GOT3 (cell line): ENCODE results near the gene CELF6.

Experiments used
- DNase-seq: peaks from one replicate; lab custom pipeline; 2025; ENCODE audit warnings: mixed read lengths; lab: John Stamatoyannopoulos, UW

CELF6 gene

DNA sequence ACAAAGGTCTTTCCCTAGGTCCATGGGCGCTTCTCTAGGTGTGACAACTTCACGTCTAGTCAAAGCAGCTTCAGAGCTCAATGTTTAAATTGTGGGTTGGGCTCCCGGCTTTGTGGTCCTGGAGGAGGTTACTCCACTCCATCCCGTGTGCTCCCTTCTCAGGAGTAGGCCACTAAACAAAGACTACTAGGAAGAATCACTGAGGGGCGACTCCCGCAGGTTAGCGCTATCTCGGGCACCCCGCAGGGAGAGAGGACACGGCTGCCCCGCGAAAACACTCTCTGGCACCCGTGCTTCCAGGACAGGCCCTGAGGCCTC is 48.1 kb downstream of the CELF6 start:
- no peak for DNase-seq

DNA sequence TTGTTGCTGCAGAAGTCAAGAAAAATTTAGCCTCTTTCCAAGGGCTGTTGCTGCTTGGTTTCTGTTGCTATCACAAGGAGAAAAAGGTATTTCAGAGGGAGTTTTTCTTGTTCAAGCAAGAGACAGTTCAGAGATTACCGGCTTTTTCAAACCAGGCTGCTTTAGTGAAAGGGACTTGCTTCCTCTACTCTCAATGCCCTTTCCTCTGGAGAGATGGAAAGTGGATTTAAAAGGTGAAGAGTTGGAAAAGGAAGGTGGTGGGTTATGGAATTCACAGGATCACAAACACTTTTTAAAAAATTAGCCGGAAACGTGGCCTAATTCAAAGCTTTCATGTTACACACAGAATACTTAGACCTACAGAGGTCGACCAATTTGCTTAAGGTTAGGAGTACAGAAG is 48.7 kb downstream of the CELF6 start:
- DNase-seq = no peak

DNA sequence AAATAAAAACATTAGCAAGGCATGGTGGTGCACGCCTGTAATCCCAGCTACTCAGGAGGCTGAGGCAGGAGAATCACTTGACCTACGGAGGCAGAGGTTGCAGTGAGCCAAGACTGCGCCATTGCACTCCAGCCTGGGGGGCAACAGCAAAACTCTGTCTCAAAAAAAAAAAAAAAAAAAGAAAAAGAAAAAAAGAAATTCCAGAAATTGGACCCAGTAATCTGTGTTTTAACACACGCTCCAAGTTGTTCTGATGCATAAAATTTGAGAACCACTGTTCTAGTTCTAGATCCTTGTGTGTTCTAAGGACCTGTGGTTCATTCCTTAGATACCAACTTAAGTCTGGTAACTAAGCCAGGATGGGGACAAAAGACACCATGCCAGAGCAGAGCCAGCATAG is 50.2 kb downstream of the CELF6 start:
- no peak for DNase-seq

DNA sequence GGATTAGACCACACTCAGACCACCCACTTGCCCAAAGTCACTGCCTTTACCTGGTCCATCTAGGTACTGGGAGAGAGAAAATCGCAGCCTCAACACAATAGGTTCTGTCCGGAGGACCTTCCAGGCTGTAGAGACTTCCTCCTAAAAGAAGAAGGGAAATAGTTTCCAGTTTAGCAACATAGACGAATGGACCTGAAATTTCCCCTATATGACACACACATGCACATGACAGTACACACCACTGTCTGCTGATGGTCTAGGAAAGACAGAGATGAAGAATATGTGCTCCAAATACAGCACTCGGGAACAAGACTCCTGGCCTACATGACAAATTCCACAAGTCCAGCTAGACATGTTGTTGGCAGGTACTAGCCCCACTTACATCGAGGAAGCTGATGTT is 54.9 kb downstream of the CELF6 start:
- DNase-seq = no peak

DNA sequence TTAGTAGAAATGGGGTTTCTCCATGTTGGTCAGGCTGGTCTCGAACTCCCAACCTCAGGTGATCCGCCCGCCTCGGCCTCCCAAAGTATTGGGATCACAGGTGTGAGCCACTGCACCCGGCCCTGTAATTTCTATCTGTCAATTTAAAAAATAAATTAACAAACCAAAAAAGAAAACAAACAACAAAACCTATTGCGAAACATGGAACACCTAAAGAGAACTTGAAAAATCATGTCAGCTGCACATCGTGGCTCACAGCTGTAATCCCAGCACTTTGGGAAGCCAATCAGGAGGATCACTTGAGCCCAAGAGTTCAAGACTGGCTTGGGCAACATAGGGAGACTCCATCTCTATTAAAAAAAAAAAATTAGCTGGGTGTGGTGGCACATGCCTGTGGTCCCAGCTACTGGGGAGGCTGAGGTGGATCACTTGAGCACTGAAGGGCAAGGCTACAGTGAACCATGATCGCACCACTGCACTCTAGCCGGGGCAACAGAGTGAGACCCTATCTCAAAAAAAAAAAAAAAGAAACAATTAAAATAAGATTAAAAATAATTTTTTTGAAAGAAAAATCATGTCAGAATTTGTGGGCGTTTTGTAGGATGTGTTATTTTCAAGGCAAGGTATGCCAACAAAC is 67.2 kb downstream of the CELF6 start:
- no peak for DNase-seq

DNA sequence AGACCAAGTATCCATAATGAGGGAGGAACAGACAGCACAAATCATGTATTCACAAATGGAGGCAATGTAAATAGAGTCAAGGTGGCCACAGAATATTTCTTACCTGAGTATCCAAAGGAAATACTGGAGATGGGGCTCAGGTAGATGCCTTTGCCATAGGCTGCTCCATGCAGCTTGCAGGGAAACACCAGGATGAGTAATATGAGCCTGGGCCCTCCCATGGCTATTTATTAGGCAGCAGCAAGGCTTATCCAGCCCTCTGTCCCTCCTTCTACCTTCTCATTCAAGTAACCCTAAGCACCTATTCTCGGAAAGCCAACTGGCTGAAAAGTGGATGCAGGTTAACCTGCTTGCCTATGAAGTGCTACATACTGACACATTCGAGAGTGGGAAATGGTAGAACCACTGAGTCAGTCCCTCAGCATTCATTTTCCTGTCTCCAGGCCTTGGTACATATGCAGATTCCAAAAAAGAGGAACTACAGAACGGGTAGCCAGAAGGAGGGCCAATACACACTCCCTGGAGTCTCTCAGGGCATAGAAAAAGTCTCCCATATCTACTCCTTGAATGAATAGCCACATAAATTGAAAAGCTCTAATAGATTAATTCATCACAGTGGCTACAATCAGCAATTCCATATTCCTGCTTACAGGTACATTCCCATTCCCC is 70.7 kb downstream of the CELF6 start:
- no peak for DNase-seq

DNA sequence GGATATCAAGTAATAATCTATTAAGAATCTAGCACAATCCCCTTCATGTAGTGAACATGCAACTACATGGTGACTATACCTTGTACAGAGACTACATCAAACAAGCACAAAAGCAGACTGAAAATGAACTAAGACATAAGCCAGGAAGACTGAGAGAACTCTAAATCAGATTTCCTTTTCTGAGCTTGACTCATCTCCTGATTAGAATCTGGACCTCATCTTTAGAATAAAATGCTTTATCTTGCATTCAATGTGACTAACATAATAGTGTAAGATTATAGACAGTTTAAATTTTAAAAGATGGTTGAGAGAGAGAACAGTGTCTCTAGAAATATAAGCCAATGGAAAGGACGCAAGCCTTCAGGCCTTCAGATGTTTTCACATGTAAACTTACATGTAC is 71.4 kb downstream of the CELF6 start:
- DNase-seq = no peak

DNA sequence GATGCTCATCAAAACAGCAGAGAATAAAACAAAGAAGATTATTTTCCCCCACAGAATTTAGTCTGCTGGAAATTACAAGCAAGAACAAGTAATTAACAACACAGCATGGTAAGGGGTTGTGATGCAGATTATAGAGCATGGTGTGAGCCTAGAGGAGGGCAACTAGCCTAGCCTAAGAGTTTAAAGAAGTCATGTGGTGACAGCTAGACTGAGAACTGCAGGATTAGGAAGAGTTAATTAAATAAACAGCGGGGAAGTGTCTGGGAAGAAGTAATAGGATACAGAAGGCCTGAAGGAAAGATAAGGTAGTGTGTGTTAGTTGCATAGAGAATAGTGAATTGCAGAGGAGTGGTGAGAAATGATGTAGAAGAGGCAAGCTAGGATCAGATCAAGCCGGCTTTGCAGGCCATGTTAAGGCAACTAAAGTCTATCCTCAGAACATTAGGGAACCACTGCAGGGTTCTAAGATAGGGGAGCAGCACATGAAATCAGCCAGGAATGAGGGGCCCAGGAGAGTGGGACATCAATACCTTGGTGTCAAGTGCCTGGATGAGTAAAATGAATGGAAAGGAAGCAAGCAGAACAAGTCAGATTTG is 77.1 kb downstream of the CELF6 start:
- DNase-seq = no peak

DNA sequence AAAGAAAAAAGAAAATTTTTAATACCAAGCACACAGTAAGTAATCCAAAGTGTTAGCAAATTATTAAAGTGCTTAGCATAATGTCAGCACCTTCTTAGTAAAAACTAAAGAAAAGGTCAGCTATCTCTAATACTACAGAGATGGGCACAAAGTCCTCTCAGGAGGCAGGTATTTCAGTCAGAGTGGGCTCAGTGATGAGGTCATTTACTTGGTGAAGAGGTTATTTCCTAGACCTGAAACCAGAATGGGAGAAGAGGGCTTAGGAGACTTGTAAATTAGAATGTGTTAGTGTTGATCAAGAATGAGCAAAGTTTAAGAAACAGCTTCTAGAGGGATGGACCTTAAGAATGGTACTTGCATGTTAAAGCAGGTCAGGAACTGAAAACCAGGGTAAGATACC is 80.3 kb downstream of the CELF6 start:
- DNase-seq = no peak

DNA sequence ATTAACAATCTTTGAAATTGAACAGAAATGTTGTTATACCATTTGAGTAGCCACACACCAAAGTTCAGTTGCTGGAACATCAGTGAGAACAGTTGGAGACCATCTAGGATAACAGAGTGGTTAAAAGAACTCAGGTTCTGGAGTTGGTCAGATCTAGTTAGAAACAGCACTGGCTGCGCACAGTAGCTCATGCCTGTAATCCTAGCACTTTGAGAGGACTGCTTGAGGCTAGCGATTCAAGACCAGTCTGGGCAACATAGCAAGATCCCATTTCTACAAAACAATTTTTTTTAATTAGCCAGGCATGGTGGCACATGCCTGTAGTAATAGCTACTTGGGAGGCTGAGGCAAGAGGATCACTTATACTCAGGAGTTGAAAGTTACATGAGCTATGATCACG is 81.4 kb downstream of the CELF6 start:
- DNase-seq = no peak

DNA sequence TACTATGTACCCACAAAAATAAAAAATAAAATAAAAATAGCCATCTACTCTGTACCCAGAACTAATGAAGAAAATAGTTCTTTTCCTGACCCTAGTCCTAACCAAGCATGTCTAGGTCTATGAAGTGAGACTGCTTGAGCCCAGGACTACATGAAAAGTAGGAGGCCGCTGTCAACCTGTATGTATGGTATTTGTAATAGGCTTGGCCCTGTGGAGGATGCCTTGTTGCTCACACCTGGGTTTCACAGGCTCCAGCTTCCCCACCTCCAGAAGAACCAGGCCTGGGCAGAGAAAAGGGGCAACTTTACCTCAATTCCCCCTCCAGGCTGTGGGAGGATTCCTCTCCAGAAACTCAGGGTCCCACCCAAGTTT is 82.1 kb downstream of the CELF6 start:
- no peak for DNase-seq

DNA sequence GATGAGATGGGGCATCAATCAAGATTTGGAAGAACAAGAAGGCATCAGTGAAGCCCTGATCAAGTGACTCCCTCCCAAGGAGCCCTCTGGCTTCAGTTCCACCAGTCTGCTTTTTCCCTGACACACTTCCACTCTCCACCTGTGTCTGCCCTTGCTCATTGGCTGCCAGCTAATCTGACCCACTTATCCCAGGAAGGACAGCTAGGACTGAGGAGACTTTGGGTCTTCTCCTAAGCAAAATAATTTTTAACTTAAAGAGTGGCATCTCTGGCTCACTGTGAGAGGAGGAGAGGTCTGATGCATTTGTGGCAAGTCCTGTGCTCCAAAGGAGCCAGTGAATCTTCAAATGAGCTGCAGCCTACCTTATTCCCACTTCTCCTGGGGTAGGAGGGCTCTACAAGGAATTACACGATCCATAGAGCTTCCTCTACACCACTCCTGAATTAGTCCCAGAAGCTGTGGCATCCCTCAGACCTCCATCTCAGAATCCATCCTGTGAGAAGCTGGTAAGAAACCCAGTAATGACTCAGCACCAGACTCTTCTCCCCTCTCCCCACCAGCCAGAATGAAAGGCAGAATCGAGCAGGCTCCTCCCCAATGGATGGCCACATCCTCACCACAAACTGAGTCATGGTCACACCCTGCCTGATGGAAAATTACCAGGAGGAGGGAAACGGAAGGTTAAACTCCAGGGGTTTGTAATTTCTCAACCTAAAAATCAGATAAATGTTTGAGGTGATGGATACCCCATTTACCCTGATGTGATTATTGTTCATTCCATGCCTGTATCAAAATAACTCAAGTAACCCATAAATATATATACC is 82.7 kb downstream of the CELF6 start:
- peak; percentile 35 for DNase-seq

DNA sequence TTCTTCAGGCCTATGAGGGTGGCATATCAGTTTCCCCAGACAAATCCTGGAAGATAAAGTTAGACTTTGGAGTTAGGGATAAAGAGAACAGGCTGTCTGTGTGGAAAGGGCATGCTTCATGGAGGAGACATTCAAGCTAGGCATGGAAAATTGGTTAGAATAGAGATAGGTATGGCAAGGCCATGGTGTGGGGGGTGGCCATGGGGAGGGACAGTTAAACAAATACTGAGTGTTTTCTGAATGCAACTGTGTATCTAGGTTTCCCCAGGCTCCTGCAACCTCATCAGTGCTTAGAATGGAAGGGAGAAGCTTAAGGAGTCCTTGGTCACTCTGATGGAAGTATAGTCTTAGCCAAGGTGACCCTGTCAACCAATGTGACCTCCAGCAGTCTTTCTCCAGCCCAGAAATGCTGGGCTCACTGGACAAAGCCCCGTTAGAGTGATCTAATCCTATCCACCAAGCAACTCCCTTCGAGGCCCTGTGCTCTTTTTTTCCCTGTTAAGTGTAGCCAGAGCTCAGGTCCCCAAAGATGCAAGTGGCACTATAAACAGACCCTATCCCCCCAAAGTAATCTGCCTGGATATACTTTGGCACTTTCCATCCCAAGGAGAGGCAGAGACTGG is 83.5 kb downstream of the CELF6 start:
- DNase-seq = no peak

DNA sequence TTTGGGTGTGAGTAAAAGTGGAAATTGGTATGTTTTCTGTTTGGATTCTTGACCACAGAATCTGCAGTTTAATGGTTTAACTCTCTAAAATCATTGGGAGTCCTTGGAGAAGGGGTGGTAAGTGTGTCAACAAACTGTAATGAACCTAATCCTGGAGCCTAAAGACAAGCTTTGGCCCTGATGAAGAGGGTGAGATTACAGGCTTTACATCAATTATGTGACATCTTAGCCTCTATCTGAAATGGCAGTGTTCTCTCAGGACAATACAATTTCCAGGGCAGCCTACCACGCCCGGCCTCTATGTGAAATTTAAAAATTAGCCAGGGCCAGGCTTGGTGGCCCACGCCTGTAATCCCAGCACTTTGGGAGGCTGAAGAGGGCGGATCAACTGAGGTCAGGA is 84.7 kb downstream of the CELF6 start:
- no peak for DNase-seq
